C4-2B (cell line): ENCODE data around the gene ZKSCAN5.
"Not testable (repeated sequence)": the region's sequence is repeated elsewhere in the genome, so short reads cannot be mapped to it uniquely, and the experiment has no call there.

Source experiments
- ZFX ChIP-seq: fragments of 450-650 bp; IDR thresholded peaks from 2 replicates; pipeline ENCODE4 v1.6.1; 2017
- TF ChIP-seq, protein P1 (sequence below): fragments of 450-650 bp; conservative IDR thresholded peaks from 2 replicates; pipeline ENCODE4 v1.5.1; 2017; ENCODE audit warnings: mild to moderate bottlenecking

DNA sequence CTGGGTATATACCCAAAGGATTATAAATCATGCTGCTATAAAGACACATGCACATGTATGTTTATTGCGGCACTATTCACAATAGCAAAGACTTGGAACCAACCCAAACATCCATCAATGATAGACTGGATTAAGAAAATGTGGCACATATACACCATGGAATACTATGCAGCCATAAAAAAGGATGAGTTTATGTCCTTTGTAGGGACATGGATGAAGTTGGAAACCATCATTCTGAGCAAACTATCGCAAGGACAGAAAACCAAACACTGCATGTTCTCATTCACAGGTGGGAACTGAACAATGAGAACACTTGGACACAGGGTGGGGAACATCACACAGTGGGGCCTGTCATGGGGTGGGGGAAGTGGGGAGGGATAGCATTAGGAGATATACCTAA, 45.1 kb downstream of the ZKSCAN5 start:
- TF ChIP-seq, protein P1, sequence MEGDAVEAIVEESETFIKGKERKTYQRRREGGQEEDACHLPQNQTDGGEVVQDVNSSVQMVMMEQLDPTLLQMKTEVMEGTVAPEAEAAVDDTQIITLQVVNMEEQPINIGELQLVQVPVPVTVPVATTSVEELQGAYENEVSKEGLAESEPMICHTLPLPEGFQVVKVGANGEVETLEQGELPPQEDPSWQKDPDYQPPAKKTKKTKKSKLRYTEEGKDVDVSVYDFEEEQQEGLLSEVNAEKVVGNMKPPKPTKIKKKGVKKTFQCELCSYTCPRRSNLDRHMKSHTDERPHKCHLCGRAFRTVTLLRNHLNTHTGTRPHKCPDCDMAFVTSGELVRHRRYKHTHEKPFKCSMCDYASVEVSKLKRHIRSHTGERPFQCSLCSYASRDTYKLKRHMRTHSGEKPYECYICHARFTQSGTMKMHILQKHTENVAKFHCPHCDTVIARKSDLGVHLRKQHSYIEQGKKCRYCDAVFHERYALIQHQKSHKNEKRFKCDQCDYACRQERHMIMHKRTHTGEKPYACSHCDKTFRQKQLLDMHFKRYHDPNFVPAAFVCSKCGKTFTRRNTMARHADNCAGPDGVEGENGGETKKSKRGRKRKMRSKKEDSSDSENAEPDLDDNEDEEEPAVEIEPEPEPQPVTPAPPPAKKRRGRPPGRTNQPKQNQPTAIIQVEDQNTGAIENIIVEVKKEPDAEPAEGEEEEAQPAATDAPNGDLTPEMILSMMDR, result not testable (repeated sequence)
- not testable (repeated sequence) for TF ChIP-seq ZFX
